ENCODE results near the gene RNASE7. TPM values are rescaled to one million over a fixed set of nuclear protein-coding genes. Genes with fewer than 3 reads are reported as not detected.

The RNASE7 gene
- total RNA-seq, 1 experiment from 2014 or later, result not detected

- Mint-ChIP-seq H3K4me3 (ENCODE audit: low read depth, unreplicated experiment) (no peak overlapping the region), H3K9me3 (ENCODE audit: low read depth, unreplicated experiment) (no peaks in the 10 kb centered on the region), H3K27me3 (ENCODE audit: unreplicated experiment) (no peaks in the 10 kb centered on the region), H3K36me3 (ENCODE audit: insufficient read depth, unreplicated experiment) (peaks cover 18% of the 10 kb centered on the region), H3K4me1 (ENCODE audit: low read depth, unreplicated experiment) (peaks cover 8% of the 10 kb centered on the region), H3K27ac (ENCODE audit: unreplicated experiment) (no peak overlapping the region)
- CTCF ChIA-PET, result interaction anchor here (0.7 kb wide), 1 partner anchor 19 kb away, joined by 3 read pairs; no protein-coding TSS in a partner anchor
- no peak for DNase-seq
- no peak for TF ChIP-seq CTCF (IDR thresholded peaks at IDR 0.05; ENCODE audit: unreplicated experiment)
- intact Hi-C loops (cut with micrococcal nuclease; ENCODE audit: unreplicated experiment), result no loop called here
- BruUV-seq (replicated peaks), result no TSS peak
These were observed 44.7 kb downstream of the RNASE7 start for GRCh38 chr14:21086908-21087293.

GRCh38 chr14:21087294-21088091 is 45.3 kb downstream of the RNASE7 start:
- TF ChIP-seq CTCF (IDR thresholded peaks at IDR 0.05; ENCODE audit: unreplicated experiment), result no peak
- DNase-seq, result no peak
- no peaks in the 10 kb centered on the region for H3K9me3 Mint-ChIP-seq (ENCODE audit: low read depth, unreplicated experiment)
- BruUV-seq (replicated peaks), result no TSS peak
- peaks cover 8% of the 10 kb centered on the region for H3K4me1 Mint-ChIP-seq (ENCODE audit: low read depth, unreplicated experiment)
- no peak overlapping the region for H3K4me3 Mint-ChIP-seq (ENCODE audit: low read depth, unreplicated experiment)
- intact Hi-C loops (cut with micrococcal nuclease; ENCODE audit: unreplicated experiment), result no loop called here
- H3K36me3 Mint-ChIP-seq (ENCODE audit: insufficient read depth, unreplicated experiment), result peaks cover 18% of the 10 kb centered on the region
- H3K27me3 Mint-ChIP-seq (ENCODE audit: unreplicated experiment), result no peaks in the 10 kb centered on the region
- no peak overlapping the region for H3K27ac Mint-ChIP-seq (ENCODE audit: unreplicated experiment)
- CTCF ChIA-PET, result interaction anchor here (0.9 to 1.3 kb wide), 2 partner anchors 16 to 73 kb away, joined by 3 to 4 read pairs; no protein-coding TSS in a partner anchor

GRCh38 chr14:21088687-21089086 is 46.5 kb downstream of the RNASE7 start:
- H3K36me3 Mint-ChIP-seq (ENCODE audit: insufficient read depth, unreplicated experiment), result peaks cover 30% of the 10 kb centered on the region
- CTCF ChIA-PET, result interaction anchor here (0.6 to 2.5 kb wide), 4 partner anchors 22 to 1625 kb away, joined by 4 to 12 read pairs (median 6); no protein-coding TSS in a partner anchor
- no peak overlapping the region for H3K4me3 Mint-ChIP-seq (ENCODE audit: low read depth, unreplicated experiment)
- no peaks in the 10 kb centered on the region for H3K9me3 Mint-ChIP-seq (ENCODE audit: low read depth, unreplicated experiment)
- no peak overlapping the region for H3K27ac Mint-ChIP-seq (ENCODE audit: unreplicated experiment)
- DNase-seq, result no peak
- no TSS peak for BruUV-seq (replicated peaks)
- H3K27me3 Mint-ChIP-seq (ENCODE audit: unreplicated experiment), result no peaks in the 10 kb centered on the region
- H3K4me1 Mint-ChIP-seq (ENCODE audit: low read depth, unreplicated experiment), result peaks cover 8% of the 10 kb centered on the region
- TF ChIP-seq CTCF (IDR thresholded peaks at IDR 0.05; ENCODE audit: unreplicated experiment), result no peak
- intact Hi-C loops (cut with micrococcal nuclease; ENCODE audit: unreplicated experiment), result no loop called here

GRCh38 chr14:21089271-21089670 is 47.1 kb downstream of the RNASE7 start:
- Mint-ChIP-seq H3K4me1 (ENCODE audit: low read depth, unreplicated experiment) (peaks cover 8% of the 10 kb centered on the region), H3K36me3 (ENCODE audit: insufficient read depth, unreplicated experiment) (peaks cover 33% of the 10 kb centered on the region), H3K9me3 (ENCODE audit: low read depth, unreplicated experiment) (no peaks in the 10 kb centered on the region), H3K27ac (ENCODE audit: unreplicated experiment) (no peak overlapping the region), H3K27me3 (ENCODE audit: unreplicated experiment) (no peaks in the 10 kb centered on the region), H3K4me3 (ENCODE audit: low read depth, unreplicated experiment) (no peak overlapping the region)
- TF ChIP-seq CTCF (IDR thresholded peaks at IDR 0.05; ENCODE audit: unreplicated experiment), result no peak
- CTCF ChIA-PET, result interaction anchor here (0.6 to 2.5 kb wide), 5 partner anchors 19 to 1624 kb away, joined by 3 to 12 read pairs (median 4); partner anchors contain the start of gene ARHGEF40
- BruUV-seq (replicated peaks), result no TSS peak
- no peak for DNase-seq
- intact Hi-C loops (cut with micrococcal nuclease; ENCODE audit: unreplicated experiment), result no loop called here

All from Calu3 (cell line).